Left forelimb (tissue), 1 donor: ENCODE measurements around the gene TRAPPC12.
A peak's percentile ranks its signal among the peaks of the same experiment; 100 is the strongest.
"Not testable (repeated sequence)": the region's sequence is repeated elsewhere in the genome, so short reads cannot be mapped to it uniquely, and the experiment has no call there.

Source experiments
- DNase-seq: peaks from one replicate; pipeline ENCODE4 v3.0.0-alpha.2; 2018; ENCODE audit warnings: low spot score

TRAPPC12 gene

DNA sequence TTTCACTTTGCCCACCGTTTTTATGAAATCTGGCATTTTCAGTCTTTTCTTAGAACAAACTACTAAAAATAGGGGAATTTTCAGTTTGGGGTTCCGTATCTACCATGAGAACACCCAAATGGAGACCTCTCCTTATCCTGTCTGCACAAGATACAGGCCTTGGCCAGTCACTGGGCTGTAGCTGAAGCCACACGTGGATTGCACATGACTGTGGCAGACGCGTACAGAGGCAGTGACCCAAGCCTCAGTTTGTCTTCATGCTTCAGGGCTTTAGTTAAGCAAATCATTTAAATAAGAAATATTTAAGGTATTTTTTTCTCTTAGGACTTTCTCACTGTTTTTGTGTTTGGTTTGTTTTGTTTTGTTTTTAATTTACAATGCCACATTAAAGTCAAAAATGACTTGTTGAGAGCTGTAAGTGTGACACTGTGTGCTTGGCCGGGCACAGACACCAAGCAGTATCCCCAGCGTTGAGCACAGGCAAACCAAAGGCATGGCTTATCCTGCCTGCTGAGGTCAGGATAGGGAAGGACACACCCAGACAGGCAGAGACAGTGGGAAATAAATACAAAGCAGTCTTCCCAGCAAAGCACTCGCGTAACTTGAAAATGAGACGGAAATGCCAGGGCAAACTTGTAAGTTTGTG, 53.3 kb downstream of the TRAPPC12 start:
- DNase-seq = no peak

DNA sequence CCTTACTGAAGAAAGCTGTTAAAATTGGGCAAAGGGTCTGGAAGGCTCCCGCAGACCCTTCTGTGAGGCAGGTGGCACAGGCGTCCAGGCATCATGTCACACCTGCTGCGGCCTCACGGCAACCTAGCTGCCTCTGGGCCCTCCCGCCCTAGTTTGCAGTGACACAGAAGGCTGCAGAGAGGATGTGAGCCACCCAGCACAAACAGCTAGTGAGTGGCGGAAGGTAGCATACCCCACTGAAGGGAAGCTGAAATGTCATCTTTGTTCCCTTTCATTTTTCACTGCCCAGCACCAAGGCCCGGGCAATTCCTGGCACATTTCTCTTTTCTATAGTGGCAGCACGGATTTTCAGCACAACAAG, 53.8 kb downstream of the TRAPPC12 start:
- DNase-seq = no peak

DNA sequence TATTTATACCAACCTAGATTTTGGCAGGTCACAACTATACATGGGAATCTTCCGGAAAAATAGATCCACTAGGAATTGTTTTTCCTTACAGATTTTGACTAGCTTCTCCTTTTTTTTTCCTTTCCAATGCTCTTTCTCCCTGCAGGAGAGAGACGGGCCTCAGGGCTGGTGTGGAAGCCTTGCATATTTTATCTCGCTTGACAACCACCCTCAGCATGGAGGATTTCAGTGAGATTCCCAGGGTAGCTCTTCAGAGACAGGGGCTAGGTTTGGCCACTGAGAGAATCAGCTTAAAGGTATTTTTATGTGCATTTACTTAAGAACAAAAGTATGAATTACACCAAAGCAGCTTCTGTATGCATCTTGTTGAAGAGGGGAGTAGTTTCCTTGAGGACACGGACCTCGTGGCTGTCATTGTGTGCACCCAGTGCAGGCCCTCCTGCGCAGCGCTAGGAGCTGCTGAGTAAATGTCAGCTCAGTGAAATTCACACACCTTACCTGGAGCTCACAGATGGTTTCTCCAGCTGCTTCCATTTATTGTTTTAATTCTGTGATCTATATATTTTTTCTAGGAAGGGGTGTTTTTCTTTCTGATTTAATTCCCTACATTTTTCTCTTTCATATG, 54.4 kb downstream of the TRAPPC12 start:
- no peak for DNase-seq

DNA sequence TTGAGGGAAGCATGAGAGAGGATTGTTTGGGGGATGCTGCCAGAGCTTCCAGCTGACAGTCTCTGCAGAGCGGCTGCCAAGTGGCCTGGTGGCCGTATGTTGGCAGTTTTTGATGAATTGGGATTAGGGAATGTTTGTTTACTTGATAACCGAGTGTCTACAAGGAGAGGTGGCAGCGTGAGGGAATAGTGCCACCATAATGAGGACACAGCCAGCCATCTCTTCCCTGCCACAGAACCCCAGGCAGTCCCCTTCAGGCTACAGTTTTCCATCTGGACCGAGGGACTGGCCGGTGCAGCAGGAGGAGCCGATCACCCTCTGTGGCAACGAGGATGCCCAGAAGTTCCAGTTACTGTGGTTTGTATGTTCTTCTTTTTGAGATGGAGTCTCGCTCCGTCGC, 55.2 kb downstream of the TRAPPC12 start:
- DNase-seq = no peak

DNA sequence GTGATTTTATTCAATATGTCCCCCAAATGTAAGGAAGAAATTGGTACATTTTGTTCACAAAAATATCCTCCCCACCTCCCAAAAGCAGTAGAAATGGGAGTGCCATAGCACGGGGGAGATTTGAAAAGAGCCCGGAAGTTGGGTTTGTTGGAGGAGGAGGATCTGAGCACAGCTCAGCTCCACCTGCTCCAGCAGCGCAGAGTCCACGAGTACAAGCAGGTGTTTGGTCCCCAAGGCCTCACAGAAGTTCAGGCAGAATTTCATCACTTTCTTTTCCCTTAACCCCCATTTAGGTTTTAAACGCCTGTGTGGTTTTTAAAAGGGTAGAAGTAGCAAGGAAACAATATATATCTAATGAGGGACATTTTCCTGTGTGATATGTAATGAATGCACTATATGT, 56.0 kb downstream of the TRAPPC12 start:
- DNase-seq = no peak

DNA sequence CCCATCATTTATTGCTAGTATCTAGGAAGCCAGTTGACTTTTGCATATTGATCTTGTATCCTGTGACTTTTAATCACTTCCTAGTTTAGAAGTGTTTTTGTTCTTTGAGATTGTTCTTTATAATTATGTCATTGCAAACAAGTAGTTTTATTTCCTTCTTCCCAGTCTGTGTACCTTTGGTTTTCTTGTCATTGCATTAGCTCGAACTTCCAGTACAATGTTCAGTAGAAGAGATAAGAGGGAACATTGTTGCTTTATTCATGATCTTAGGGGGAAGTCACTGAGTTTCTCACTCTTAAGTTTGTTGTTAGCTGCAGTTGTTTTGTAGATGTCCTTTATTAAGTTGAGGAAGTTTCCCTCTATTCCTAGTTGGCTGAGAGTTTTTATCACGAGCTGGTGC, 61.0 kb downstream of the TRAPPC12 start:
- DNase-seq = no peak

DNA sequence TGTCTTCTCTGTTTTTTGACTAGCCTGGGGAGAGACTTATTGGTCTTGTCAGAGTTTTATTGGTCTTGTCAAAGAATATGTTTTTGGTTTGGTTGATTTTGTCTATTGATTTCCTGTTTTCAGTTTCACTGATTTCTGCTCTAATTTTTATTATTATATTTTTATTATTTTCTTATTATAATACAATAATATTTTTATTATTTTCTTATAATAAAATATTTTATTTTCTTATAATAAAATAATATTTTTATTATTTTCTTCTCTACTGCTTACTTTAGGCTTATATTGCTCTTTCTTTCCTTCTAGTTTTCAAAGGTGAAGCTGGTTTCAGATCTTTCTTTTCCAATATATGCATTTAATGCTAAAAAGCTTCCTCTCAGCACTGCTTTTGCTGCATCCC, 62.0 kb downstream of the TRAPPC12 start:
- DNase-seq = no peak

DNA sequence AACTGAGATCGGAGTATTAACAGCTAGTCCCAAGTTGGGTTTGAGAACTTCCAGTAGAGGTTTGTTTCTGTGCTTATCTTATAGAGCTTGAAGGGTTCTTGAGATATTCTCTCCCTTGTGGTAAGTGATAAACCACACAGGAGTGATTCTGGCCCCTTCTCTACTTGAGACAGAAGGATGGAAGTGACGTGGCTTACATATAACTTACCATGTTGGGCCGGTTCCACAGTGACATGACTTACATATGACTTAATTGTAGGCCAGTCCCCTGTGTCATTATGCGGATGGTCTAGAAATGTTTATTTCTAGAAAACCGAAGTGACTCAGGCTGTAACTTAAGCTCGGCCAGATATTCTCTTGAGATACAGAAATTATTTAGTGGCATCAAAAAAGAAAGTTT, 62.7 kb downstream of the TRAPPC12 start:
- DNase-seq = no peak

DNA sequence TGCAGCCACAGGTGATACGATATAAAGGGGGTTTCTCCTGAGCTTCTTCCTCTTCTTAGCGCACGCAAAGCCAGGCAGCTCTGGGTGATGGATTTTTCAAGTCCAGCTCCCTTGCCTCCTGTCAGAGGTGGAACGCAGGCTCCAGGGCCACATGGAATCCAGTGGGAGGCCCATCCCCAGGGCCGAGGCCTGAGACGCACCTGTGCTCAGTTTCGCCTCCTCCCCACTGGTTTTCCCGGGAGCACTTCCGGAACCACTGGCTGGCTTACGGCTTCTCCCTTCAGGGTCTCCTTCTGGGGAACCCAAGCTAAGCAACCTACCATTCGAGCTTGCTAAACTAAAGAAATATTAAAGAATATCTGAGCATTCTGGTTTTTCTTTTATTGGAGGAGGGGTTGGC, 63.6 kb downstream of the TRAPPC12 start:
- DNase-seq = no peak

DNA sequence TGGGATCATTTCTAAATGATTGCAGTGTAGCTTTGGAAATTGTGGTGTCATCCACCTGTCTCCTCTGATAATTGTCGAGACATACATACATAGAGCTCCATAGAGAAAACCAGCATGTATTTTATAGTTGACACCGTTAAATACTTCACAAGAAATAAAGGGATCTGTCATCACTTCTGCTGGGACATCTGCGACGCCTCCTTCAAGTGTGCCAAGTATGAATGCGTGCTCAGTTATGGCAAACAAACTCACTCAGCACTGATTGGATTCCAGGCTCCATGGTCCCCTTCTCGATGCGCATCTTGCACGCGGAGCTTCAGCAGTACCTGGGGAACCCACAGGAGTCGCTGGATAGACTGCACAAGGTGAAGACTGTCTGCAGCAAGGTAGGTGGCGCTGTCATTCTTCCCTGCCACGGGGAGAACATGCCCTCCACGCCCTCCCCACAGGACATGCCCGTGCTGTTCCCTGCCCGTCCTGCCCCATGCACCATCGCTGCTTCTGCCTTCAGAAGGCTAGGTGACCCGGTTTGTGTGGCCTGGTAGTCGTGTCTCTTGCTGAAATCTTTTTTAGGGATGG, 64.1 kb downstream of the TRAPPC12 start:
- no peak for DNase-seq

DNA sequence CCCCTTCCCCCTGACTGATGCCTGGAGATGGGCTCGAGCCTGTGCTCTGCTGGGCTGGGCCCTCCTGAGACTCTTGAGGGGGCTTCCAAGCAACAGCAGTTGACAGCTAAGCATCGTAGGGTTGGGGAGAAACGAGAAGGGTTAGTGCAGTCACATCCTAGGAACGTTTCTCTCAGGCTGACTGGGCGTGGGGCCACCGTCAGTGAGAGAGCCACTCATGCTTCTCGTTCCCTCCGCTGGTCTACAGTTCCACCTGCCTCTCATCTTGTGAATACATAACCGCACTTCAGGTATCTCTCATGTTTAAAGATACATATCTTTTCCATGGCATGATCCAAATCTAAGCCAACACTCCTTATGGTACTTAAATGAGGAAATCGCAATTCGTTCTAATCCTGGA, 66.4 kb downstream of the TRAPPC12 start:
- DNase-seq = no peak

DNA sequence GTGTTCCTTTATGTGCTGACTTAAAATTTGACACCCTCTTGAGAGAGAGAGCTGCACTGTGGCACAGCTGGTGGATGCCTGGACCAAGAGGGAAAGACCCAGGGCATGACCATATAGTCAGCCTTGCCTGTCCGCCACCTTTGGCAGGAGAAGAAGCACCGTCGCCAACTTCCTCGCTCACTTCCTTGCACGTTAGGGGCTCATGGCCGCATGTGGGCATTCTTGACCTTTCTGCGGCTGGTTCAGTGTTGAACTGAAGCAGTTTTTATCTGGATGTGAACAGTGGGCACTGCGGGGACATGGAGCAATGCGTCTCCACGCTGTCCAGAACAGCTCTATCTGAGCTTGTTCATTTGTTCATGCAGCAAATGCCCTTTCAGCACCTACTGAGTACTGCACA, 66.9 kb downstream of the TRAPPC12 start:
- DNase-seq = peak; percentile 42

DNA sequence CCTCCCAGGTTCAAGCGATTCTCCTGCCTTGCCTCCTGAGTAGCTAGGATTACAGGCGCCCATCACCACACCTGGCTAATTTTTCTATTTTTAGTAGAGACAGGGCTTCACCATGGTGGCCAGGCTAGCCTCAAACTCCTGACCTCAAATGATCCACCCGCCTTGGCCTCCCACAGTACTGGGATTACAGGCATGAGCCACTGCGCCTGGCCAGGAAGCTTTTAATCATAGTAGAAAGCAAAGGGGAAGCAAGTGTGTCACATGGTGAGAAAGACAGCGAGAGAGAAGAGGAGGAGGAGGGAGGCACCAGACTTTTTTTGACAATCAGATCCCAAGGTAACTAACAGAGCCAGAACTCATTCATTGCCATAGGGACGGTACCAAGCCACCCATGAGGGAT, 67.7 kb downstream of the TRAPPC12 start:
- DNase-seq = not testable (repeated sequence)

DNA sequence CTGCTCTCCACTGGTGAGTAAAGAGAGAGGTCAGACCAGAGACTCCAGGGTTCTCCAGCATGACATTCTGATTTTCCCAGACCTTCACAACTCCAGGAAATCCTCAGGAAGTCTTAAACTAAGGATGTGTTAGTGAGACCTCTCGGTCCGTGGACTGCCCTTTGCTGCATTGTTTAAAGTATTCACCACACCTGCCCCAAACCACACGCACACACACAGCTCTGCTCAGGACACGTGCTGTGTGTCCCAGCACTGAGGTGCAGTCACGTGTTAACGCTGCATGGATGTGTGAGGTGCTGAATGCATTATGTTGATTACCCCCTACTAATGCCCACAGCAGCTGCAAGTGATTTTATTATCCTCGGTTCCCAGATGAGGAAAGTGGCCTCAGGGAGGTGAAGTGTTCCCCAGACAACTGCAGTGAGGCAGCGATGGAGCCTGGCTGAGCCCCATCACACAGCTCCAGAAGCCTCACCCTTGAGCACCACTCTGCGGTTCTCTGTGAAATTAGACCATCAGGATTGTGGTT, 68.4 kb downstream of the TRAPPC12 start:
- no peak for DNase-seq

DNA sequence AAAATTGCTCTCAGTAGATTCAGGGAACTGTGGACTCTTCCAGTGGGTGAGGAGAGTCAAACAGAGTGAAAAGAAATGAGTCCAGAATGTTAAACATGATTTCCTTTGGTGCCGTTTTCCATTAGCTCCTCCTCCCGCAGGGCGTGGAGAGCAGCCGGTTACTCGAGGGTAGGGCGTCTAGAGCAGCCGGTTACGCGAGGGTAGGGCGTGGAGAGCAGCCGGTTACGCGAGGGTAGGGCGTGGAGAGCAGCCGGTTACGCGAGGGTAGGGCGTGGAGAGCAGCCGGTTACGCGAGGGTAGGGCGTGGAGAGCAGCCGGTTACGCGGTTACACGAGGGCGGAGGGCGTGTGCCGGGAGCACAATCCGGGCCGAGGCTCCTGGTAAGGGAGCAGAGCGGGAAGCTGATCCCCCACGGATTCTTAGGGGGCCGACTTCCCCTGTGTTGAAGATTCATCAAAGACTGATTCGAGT, 69.0 kb downstream of the TRAPPC12 start:
- DNase-seq = not testable (repeated sequence)

DNA sequence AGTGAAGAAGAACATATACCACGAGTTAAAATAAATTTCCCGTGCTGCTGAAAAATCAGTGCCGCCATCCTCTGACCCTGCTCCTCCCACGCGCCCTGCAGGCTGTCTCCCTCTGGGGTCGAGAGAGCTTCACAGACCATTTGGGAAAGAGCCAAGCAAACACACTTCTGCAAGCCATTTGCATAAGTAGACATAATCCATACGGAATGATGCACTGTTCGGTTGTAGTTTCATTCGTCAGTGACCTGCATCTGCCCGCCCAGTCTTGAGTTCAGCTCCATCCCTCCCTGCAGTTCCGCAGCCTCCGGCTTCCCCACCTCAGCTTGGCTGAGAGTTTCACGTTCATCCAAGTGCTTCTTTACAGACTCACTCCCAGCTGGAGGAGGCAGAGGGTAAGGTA, 69.6 kb downstream of the TRAPPC12 start:
- DNase-seq = no peak

DNA sequence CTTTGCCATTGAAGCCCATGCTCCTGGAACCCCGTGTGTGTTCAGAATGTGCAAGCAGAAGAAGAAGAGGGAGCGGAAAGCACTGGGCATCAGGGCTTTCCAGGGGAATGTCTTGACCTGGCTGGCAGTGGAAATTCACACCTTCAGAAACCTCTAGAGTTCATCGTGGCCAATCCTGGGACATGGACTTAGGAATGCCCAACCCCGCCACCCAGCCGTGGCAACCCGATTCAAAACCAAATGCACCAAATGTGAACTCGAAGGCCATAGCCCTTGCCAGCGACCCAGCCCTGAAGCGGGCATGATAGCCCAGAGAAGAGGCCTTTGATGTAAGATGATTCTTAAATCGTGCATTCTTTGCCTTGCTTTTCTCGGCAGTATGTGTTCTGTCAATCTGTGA, 70.4 kb downstream of the TRAPPC12 start:
- DNase-seq = no peak

DNA sequence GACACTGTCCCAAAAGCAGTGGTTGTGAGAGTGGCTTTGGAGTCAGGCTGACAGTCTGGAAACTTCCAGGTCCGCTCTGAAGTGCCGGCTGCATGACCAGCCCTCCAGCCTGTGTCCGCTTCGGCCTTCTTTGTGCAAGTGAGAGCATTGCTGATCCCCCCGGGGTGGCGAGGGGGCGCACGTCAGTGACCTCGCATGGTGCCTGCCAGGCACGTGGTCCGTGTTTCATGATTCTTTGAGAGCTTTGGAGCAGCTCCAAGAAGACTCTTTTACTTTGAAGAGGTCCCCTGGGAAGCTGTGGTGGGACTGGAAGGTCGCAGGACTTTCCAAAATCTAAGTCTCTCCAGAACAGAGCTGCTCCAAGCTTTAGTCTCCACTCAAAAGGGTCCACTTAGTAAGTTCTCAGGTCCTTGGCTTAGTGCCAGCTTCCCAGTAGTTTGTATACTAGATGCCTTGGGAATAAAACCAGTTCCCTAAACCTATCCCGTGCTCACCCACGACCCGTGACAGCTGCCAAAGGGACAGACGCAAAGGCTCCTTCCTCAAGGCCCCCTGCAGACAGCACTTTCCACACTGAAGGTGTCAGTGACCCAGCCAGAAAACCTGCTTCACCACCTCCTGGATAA, 71.0 kb downstream of the TRAPPC12 start:
- no peak for DNase-seq

DNA sequence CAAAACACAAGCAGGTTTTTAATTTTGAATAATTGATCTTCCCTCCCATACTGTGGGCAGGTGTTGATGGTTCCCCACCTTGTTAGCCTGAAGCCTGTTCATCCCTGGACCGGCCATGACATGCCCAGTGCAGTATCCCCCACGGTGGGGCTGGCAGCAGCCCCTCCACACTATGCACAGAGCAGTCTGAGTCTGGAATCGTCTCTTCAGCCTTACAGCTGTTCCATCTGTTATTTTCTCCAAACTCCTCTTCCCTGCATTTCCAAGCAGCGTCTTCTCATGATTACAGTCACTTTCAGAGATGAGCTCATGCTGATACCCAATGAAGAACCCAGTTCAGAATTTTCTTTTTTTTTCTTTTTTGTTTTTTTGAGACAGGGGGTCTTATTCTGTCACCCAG, 71.7 kb downstream of the TRAPPC12 start:
- peak; percentile 66 for DNase-seq

DNA sequence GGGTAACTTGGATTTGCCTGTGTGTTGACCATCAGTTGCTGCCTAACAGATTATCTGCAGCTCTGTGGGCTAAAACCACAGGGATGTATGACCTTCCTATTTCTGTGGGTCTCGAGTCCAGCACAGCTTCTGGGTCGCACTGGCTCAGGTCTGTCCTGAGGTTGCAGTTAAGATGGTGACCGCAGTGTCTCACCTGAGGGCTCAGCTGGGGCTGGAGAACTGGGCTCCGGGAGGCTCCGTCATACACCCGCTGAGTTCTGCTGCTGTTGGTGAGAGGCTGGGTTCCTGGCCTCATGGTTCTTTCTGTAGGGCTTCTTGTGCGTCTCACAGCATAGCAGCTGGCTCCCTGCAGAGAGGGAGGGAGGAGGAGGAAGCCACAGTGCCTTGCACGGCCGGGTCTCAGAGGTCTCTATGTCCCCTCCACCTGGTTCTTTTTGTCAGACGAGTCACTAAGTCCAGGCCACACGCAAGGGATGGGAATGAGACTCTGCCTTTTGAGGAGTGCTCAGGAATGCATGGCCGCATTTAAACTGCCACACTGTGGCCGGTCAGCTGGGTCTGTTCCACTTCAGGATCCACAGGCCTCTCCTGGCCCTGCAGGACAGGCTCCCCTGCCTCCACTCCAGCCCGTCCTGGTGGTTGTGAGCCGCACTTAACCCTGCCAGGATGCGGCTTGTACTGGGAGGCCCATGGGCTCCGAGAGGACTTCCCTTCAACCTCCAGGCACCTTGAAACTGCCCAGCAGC, 72.6 kb downstream of the TRAPPC12 start:
- DNase-seq = no peak

DNA sequence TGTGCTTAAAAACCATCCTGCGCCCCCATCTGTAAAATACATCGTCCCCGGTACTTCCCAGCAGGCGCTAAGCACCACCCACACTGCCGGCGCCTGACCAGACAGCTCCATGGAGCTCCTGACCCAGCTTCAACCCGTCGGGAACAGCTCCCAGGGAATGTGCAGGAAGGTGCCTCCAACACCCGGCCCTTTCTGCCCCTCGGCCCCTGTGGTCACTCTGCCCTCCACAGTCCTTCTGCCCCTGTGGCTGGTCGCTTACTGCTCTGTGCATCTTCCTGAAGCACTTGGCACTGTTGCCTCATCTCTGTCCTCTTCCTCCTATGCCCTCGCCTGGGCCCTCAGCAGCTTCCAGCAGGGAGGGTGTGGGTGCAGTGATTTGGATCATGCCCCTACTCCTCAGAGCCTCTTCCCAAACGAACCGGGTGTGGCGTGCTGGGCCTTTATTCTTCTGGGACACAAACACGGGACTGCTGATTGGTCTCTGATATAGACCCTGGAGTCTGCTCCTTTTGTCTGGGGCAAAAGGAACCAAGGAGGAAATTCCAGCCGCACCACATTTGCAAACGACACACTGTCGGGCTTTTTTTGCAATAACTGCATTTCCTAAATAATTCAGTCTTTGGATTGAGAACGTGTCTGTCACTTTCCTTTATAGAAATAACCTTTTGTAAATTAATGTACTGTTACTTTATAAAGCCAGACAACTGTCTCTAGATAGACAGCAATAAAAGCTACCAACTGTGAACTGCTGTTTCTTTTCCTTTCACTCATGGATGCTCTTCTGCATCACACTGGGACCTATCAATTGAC, 73.9 kb downstream of the TRAPPC12 start:
- DNase-seq = peak; percentile 66
